ENCODE data around the gene ZNF629. TPM values are rescaled to one million over a fixed set of nuclear protein-coding genes. Genes with fewer than 3 reads are reported as not detected.

ZNF629 gene
- total RNA-seq, 2 donors from 2014 or later = 21.2 to 22.9 TPM

DNA sequence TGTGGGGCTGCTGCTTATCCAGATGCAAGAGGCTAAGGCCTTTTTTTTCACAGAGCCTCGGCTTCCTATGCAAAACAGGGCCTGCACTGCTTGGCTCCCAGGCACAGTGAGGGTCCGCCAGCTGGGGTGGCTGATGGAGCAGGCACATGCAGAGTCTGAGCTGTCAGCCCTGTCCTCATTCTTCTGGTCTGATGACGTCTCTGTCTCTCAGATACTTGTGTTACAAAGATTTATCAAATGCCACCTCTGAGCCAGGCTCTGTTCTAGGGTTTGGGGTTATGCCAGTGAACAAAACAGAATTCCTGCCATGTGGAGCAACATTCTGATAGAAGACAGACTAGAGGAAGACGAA is 20.1 kb downstream of the ZNF629 start:
- Histone ChIP-seq H3K9me3 (no peaks in the 10 kb centered on the region), H3K27me3 (no peaks in the 10 kb centered on the region), H3K4me1 (peaks cover 0 to 28% of the 10 kb centered on the region in 2 donors), H3K27ac (peak overlapping the region; percentile 67 to 72), H3K4me3 (no peak overlapping the region), H3K36me3 (peaks cover 86% of the 10 kb centered on the region)
- TF ChIP-seq, protein P1, sequence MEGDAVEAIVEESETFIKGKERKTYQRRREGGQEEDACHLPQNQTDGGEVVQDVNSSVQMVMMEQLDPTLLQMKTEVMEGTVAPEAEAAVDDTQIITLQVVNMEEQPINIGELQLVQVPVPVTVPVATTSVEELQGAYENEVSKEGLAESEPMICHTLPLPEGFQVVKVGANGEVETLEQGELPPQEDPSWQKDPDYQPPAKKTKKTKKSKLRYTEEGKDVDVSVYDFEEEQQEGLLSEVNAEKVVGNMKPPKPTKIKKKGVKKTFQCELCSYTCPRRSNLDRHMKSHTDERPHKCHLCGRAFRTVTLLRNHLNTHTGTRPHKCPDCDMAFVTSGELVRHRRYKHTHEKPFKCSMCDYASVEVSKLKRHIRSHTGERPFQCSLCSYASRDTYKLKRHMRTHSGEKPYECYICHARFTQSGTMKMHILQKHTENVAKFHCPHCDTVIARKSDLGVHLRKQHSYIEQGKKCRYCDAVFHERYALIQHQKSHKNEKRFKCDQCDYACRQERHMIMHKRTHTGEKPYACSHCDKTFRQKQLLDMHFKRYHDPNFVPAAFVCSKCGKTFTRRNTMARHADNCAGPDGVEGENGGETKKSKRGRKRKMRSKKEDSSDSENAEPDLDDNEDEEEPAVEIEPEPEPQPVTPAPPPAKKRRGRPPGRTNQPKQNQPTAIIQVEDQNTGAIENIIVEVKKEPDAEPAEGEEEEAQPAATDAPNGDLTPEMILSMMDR (IDR thresholded peaks at IDR 0.05) = no peak
- DNase-seq (ENCODE audit: low spot score) = no peak

DNA sequence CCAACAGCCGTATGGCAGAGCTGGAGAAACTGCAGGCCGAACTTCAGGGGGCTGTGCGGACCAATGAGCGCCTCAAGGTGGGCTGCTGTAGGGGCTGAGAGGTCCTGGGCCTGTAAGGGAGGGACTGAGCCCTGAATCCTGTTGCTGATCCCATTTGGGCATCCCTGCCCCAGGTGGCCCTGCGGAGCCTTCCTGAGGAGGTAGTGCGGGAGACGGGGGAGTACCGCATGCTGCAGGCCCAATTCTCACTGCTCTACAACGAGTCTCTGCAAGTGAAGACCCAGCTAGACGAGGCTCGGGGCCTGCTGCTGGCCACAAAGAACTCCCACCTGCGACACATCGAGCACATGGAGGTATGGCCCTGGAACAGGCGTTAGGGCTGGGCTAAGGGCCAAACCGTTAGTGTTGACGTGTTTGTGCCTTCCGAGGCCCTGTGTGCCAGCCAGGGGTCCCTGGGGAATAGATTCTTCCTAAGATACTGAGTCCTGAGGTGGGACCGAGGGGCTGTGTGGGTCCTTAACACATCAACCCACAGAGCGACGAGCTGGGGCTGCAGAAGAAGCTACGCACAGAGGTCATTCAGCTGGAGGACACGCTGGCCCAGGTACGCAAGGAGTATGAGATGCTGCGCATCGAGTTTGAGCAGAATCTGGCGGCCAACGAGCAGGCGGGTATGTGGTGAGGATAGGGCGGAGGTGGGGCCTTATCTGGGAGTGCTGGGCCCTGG is 20.6 kb downstream of the ZNF629 start:
- Histone ChIP-seq H3K4me1 (peaks cover 0 to 32% of the 10 kb centered on the region in 2 donors), H3K27me3 (no peaks in the 10 kb centered on the region), H3K4me3 (no peak overlapping the region), H3K27ac (peak overlapping the region; percentile 67 to 72), H3K36me3 (peaks cover 80% of the 10 kb centered on the region), H3K9me3 (no peaks in the 10 kb centered on the region)
- DNase-seq (ENCODE audit: low spot score) = no peak
- TF ChIP-seq, protein P1 (IDR thresholded peaks at IDR 0.05) = no peak

DNA sequence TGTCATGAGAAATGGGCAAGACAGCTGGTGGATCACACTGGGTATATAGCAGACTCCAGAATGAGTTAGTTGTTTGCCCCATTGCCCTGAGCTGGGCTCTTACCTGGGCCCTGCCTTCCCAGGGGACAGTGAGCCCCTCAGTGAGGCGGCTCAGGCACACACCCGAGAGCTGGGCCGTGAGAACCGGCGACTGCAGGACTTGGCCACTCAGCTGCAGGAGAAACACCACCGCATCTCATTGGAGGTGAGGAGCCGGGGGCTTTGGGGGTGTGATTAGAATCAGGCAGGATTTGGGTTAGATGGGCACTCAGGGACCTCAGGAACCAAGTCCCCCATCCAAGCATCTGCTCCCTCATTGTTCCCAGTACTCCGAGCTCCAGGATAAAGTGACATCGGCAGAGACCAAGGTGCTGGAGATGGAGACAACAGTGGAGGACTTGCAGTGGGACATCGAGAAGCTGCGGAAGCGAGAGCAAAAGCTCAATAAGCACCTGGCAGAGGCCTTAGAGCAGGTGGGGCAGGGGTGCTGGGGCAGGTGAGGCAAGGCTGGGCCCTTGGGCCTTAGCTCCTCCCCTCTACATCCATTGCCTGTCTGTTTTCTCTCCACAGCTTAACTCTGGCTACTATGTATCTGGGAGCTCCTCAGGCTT is 22.1 kb downstream of the ZNF629 start:
- Histone ChIP-seq H3K27me3 (no peaks in the 10 kb centered on the region), H3K4me3 (no peak overlapping the region), H3K9me3 (no peaks in the 10 kb centered on the region), H3K27ac (no peak overlapping the region), H3K36me3 (peaks cover 67% of the 10 kb centered on the region), H3K4me1 (peaks cover 0 to 39% of the 10 kb centered on the region in 2 donors)
- no peak for DNase-seq (ENCODE audit: low spot score)
- TF ChIP-seq, protein P1 (IDR thresholded peaks at IDR 0.05) = no peak

DNA sequence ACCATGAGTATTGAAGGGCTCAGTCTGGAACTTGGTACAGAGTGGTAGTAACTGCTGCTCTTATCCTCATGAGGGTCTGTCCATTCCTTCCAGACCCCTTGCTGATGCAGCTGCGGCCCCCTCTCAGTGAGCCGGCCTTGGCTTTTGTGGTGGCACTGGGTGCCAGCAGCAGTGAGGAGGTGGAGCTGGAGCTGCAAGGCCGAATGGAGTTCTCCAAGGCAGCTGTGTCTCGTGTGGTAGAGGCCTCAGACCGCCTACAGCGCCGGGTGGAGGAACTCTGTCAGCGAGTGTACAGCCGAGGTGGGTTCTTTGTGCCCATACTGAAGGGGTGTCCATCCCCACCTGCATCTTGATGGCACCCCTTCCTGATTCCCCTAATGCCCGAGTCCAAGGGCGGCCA is 22.9 kb downstream of the ZNF629 start:
- Histone ChIP-seq H3K9me3 (no peaks in the 10 kb centered on the region), H3K4me1 (peaks cover 0 to 39% of the 10 kb centered on the region in 2 donors)

DNA sequence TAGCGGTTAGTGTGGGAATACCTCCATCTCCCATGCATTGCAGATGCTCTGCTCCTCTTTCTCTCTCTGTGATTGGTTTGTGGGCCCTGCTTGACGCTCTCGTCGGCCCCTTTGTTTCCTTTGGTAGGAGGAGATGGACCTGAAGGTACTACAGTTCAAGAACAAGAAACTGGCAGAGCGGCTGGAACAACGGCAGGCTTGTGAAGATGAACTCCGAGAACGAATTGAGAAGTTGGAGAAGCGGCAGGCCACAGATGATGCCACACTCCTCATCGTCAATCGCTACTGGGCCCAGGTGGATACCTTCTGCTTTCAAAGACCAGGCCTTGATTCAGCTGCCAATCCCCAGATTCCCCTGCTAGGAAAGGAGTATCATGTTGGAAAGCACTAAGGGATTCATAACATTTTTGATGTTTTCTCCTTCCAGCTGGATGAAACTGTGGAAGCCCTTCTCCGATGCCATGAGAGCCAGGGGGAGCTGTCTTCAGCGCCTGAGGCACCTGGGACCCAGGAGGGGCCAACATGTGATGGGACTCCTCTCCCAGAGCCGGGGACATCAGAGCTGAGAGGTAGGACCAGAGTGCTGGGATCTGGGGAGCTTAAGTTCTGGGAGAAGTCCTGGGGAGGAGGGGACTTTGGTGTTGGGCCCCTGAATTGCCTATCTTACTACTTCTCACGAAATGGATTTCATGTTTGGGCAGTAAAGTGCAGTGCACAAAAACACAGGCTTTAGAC is 23.8 kb downstream of the ZNF629 start:
- peak overlapping the region; percentile 94 to 96 for H3K27ac ChIP-seq
- H3K36me3 ChIP-seq = peaks cover 49% of the 10 kb centered on the region
- no peaks in the 10 kb centered on the region for H3K9me3 ChIP-seq
- H3K4me3 ChIP-seq = peak overlapping the region; percentile 81 to 90
- DNase-seq (ENCODE audit: low spot score) = no peak
- peaks cover 0 to 39% of the 10 kb centered on the region in 2 donors for H3K4me1 ChIP-seq
- H3K27me3 ChIP-seq = no peaks in the 10 kb centered on the region
- TF ChIP-seq, protein P1 (IDR thresholded peaks at IDR 0.05) = no peak

More for the DNA sequence above, 22.9 kb downstream of the ZNF629 start:
- no peak overlapping the region for H3K27ac ChIP-seq
- no peaks in the 10 kb centered on the region for H3K27me3 ChIP-seq
- H3K4me3 ChIP-seq = no peak overlapping the region
- DNase-seq (ENCODE audit: low spot score) = no peak
- H3K36me3 ChIP-seq = peaks cover 59% of the 10 kb centered on the region
- TF ChIP-seq, protein P1 (IDR thresholded peaks at IDR 0.05) = no peak

Data from right atrium auricular region (tissue), 2 donors.